Adipose tissue (tissue), 3 donors: Measurements from ENCODE around the gene SH3YL1. TPM values are rescaled to one million over a fixed set of nuclear protein-coding genes. Genes with fewer than 3 reads are reported as not detected.

Experiments
- H3K27ac ChIP-seq: one replicate; pipeline ENCODE4 v1.5.1; 2013; ENCODE audit warnings: low read depth, low read length
- WGBS, 3 donors: extraction: QIAGEN DNeasy Blood & Tissue Kit; methylation state at CpG; one replicate each; pipeline ENCODE4 v1.1.7; 2013; 5-methylcytosine and 5-hydroxymethylcytosine counted together
- polyA plus RNA-seq, 3 donors: library from polyadenylated mRNA; stranded (reverse); fragments of 200-250 nt; gene quantifications; one replicate each; pipeline ENCODE4 v1.2.3, GENCODE V29; 2013
- donor health status: healthy with polysubstance abuse.
- donor health status: Bipolar disorder and iron deficiency.
- donor health status: healthy.

SH3YL1 gene
- polyA plus RNA-seq, 3 donors = 19.0 to 88.2 (median 22.7) TPM

GRCh38 chr2:283996-284794 is 20.4 kb upstream of the SH3YL1 start:
- H3K27ac ChIP-seq = no peak overlapping the region

GRCh38 chr2:282371-283263 is 18.8 kb upstream of the SH3YL1 start:
- WGBS, 3 donors = 93 to 96% (median 94%) methylated on average over 12 of the region's 12 CpGs
- H3K27ac ChIP-seq = no peak overlapping the region

More at GRCh38 chr2:283996-284794, 20.4 kb upstream of the SH3YL1 start:
- 90 to 96% (median 90%) methylated on average over 4 of the region's 4 CpGs for WGBS, 3 donors

- 89 to 96% (median 93%) methylated on average over 9 of the region's 9 CpGs for WGBS, 3 donors
- no peak overlapping the region for H3K27ac ChIP-seq
Measured at GRCh38 chr2:281381-281780, 17.5 kb upstream of the SH3YL1 start.

- no peak overlapping the region for H3K27ac ChIP-seq
- 30 to 90% (median 85%) methylated on average over 7 of the region's 7 CpGs for WGBS, 3 donors
Measured at GRCh38 chr2:280650-281110, 16.8 kb upstream of the SH3YL1 start.

GRCh38 chr2:279956-280649 is 16.3 kb upstream of the SH3YL1 start:
- 37 to 91% (median 85%) methylated on average over 4 of the region's 4 CpGs for WGBS, 3 donors
- no peak overlapping the region for H3K27ac ChIP-seq

DNA sequence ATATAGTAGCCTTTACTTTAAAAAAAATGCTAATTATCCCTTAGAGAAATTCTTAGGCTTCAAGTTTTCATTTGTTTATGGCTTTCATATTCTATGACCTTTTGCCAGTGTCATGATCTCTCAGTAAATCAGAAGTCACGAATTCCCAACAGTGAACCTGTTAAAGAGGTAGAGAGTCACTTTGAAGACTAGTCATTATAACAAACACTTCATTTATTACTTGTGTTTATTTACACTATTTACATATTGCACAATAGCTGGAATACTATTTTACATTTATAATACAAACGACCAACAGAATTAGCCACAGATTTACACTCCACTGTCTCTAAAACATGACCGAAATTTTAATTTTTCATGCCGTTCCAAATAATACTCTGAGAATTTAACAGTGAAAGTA is 15.5 kb upstream of the SH3YL1 start:
- no peak overlapping the region for H3K27ac ChIP-seq
- 69 to 89% (median 87%) methylated on average over 4 of the region's 4 CpGs for WGBS, 3 donors

GRCh38 chr2:278927-279320 is 15.1 kb upstream of the SH3YL1 start:
- no peak overlapping the region for H3K27ac ChIP-seq
- 90 to 92% (median 91%) methylated on average over 4 of the region's 4 CpGs for WGBS, 3 donors

- H3K27ac ChIP-seq = no peak overlapping the region
- WGBS, 3 donors = 74 to 88% (median 76%) methylated on average over 2 of the region's 2 CpGs
Measured at GRCh38 chr2:278312-278926, 14.6 kb upstream of the SH3YL1 start.

GRCh38 chr2:275466-275865 is 11.6 kb upstream of the SH3YL1 start:
- no peak overlapping the region for H3K27ac ChIP-seq
- 68 to 83% (median 79%) methylated on average over 6 of the region's 6 CpGs for WGBS, 3 donors

GRCh38 chr2:274503-274902 is 10.7 kb upstream of the SH3YL1 start:
- 88 to 98% (median 96%) methylated on average over 3 of the region's 3 CpGs for WGBS, 3 donors

GRCh38 chr2:273333-273732 is 9.5 kb upstream of the SH3YL1 start:
- H3K27ac ChIP-seq = no peak overlapping the region
- 40 to 73% (median 63%) methylated on average over 6 of the region's 6 CpGs for WGBS, 3 donors

More at GRCh38 chr2:274503-274902, 10.7 kb upstream of the SH3YL1 start:
- H3K27ac ChIP-seq = no peak overlapping the region

GRCh38 chr2:271917-272316 is 8.1 kb upstream of the SH3YL1 start:
- 81 to 94% (median 88%) methylated on average over 12 of the region's 12 CpGs for WGBS, 3 donors
- no peak overlapping the region for H3K27ac ChIP-seq

GRCh38 chr2:270861-271260 is 7.0 kb upstream of the SH3YL1 start:
- no peak overlapping the region for H3K27ac ChIP-seq
- 72 to 98% (median 98%) methylated on average over 4 of the region's 4 CpGs for WGBS, 3 donors

DNA sequence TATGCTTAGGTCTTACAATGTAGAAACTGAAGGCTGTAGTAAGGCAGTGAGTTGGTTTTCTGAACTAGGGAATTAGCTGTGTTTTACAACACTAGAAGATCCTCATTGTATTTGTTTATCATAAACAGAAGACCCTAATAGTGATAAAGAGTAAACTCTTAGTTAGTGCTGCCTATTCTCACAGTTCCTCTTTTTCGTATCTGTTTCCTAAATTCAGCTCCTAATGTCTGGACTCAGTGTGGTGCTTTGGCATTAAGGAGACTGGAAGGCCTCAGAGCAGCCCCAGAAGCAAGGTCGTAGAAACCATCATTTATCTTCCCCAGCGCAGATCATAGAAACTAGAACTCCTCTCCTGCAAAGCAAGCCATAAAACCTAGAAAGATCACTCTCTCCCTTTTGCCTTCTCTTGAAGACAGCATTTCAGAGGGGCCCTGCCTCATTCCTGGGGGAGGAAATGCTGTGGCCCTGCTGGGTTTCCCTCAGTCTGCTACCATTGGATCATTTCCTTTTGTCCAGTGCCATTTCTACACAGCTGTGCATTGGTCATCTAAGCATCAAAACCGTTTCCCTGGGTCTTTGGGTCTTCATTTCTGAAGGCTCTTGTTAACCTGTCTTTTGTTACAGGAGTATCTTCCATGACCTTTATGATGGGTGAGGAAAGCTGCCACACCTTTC is 5.7 kb upstream of the SH3YL1 start:
- 58 to 66% (median 65%) methylated on average over 4 of the region's 4 CpGs for WGBS, 3 donors
- no peak overlapping the region for H3K27ac ChIP-seq

- no peak overlapping the region for H3K27ac ChIP-seq
Measured at GRCh38 chr2:268323-268722, 4.5 kb upstream of the SH3YL1 start.

GRCh38 chr2:264493-265468 is 949 bp upstream of the SH3YL1 start, which contains the start of gene ACP1:
Gene ACP1 (plus strand): TSS chr2:264947. CDS start chr2:264965, 18 bp downstream.
- no peak within 1 kb of the TSS for H3K27ac ChIP-seq
- 0 to 1% (median 1%) methylated on average over 58 to 73 of the region's 73 CpGs for WGBS, 3 donors
